Right lobe of liver (tissue), 6 donors: ENCODE measurements around the gene VPS54. TPM values are rescaled to one million over a fixed set of nuclear protein-coding genes. Genes with fewer than 3 reads are reported as not detected.

Experiments used
- ATAC-seq, 4 donors: fragments of 200-7000 bp; cut with Tn5 transposase; one replicate each; pipeline ENCODE4 v1.9.1; 2020; ENCODE audit warnings: mild to moderate bottlenecking in 4 of 4, moderate library complexity in 4 of 4
- DNase-seq, 3 donors: peaks; one replicate each; pipeline ENCODE4 v3.0.0-alpha.2; 2020
- H3K27ac ChIP-seq, 3 donors: fragments of 200-600 bp; one replicate each; pipeline ENCODE4 v1.8.0; 2022
- H3K27me3 ChIP-seq, 2 donors: fragments of 200-600 bp; one replicate each; pipeline ENCODE4 v1.8.0; 2022
- H3K36me3 ChIP-seq, 4 donors: fragments of 200-600 bp; sonication (generic) in 1 of 4; one replicate each; pipeline versions ENCODE4 v1.5.1 to v1.8.0; 2017 to 2022; ENCODE audit warnings: control low read depth in 1 of 4
- H3K4me1 ChIP-seq, 4 donors: fragments of 200-600 bp; sonication (generic) in 1 of 4; one replicate each; pipeline versions ENCODE4 v1.5.1 to v1.8.0; 2017 to 2022; ENCODE audit warnings: control low read depth in 1 of 4
- H3K4me3 ChIP-seq, 3 donors: fragments of 200-600 bp; one replicate each; pipeline ENCODE4 v1.8.0; 2022
- H3K9me3 ChIP-seq, 4 donors: fragments of 200-600 bp; sonication (generic) in 1 of 4; one replicate each; pipeline versions ENCODE4 v1.5.1 to v1.8.0; 2017 to 2022; ENCODE audit warnings: control low read depth in 1 of 4
- CTCF ChIP-seq, 4 donors: fragments of 200-600 bp in 3 of 4; fragments of 450-650 bp in 1 of 4; IDR thresholded peaks; one replicate each; pipeline versions ENCODE4 v1.5.1 to v1.8.0; 2016 to 2022; ENCODE audit warnings: antibody characterized with exemption in 4 of 4, mild to moderate bottlenecking in 2 of 4
- POLR2A ChIP-seq: fragments of 450-650 bp; IDR thresholded peaks from one replicate; pipeline ENCODE4 v1.6.1; 2017; ENCODE audit warnings: antibody characterized with exemption, mild to moderate bottlenecking
- WGBS: methylation state at CpG from one replicate; pipeline ENCODE4 v1.1.6; 2018; ENCODE audit warnings: low coverage, low lambda C conversion rate; ENCODE audit not compliant: insufficient coverage; ENCODE audit errors: missing lambda C conversion rate; 5-methylcytosine and 5-hydroxymethylcytosine counted together
- intact Hi-C, 2 donors: fragments of 100-400 bp; cut with DNase I; formaldehyde crosslinking; loops; one replicate each; pipeline versions ENCODE4 v1.11.2 to v1.14.1; 2022
- long read RNA-seq: library from polyadenylated mRNA; unstranded; transcript quantifications from one replicate; pipeline ENCODE4 v2.0.0, GENCODE V29; 2019
- total RNA-seq, 6 experiments: library from RNA; depleted of rRNA in 2 of 6; stranded (reverse); fragments of >200 nt in 2 of 6; fragmentation: NEBNext Ultra II Directional in 3 of 6; extraction: Animal tissue kit (Norgen Biotek cat#: 25700) in 3 of 6; gene quantifications; one replicate each; pipeline versions ENCODE4 v1.1.0 to v1.2.4, GENCODE V29; 2016 to 2023
- donor health status: DM: no; HTN: yes; CAD: no.
- donor health status: DM: no; HTN: no; CAD: no.
- donor health status: DM: no; HTN: no; CAD: no.
- donor health status: DM: no; HTN: yes; CAD: no.
- donor health status: DM: no; HTN: yes; CAD: no.

VPS54 gene
- 10 to 100 TPM; 11.6 to 12.5 (median 12.2) TPM for total RNA-seq
- long read RNA-seq, partial matches to known transcripts: 1 of 1 reads
- long read RNA-seq, other reads (novel, unspliced or antisense): 0 of 1 reads

- peak within 1 kb of the TSS; percentile 58 to 68 (median 59) for H3K4me3 ChIP-seq
- peak; percentile 70 to 80 (median 76) for DNase-seq
- WGBS: under 1% methylated on average over 20 of the region's 77 CpGs
- H3K9me3 ChIP-seq: no peaks in the 10 kb centered on the region
- ATAC-seq: peak; percentile 68 to 86 (median 81)
- H3K27ac ChIP-seq: peak within 1 kb of the TSS; percentile 87 to 94 (median 93)
- intact Hi-C loops: no loop called here
- TF ChIP-seq POLR2A: peak; percentile 80
- peak in 1 of 4 donors; percentile 11 for TF ChIP-seq CTCF (IDR thresholded peaks at IDR 0.05)
- H3K27me3 ChIP-seq: no peaks in the 10 kb centered on the region
- H3K4me1 ChIP-seq: peaks cover 0 to 28% (median 13%) of the 10 kb centered on the region in 4 donors
- no peaks in the 10 kb centered on the region for H3K36me3 ChIP-seq
Observed at GRCh38 chr2:64019083-64019974, at the start of gene VPS54. Gene VPS54 (minus strand): TSS chr2:64019428. CDS start chr2:63983999, 35,429 bp downstream.

- 29% methylated on average over 1 of the region's 1 CpG for WGBS
- H3K27ac ChIP-seq: no peak overlapping the region
- H3K27me3 ChIP-seq: no peaks in the 10 kb centered on the region
- TF ChIP-seq CTCF (IDR thresholded peaks at IDR 0.05) (no peak), POLR2A (no peak)
- no peak overlapping the region for H3K4me3 ChIP-seq
- ATAC-seq (no peak), DNase-seq (no peak)
- intact Hi-C loops: no loop called here
- no peaks in the 10 kb centered on the region for H3K36me3 ChIP-seq
- H3K4me1 ChIP-seq: no peaks in the 10 kb centered on the region
- no peaks in the 10 kb centered on the region for H3K9me3 ChIP-seq
Observed at GRCh38 chr2:64067326-64067725, 48.1 kb upstream of the VPS54 start.

GRCh38 chr2:64065516-64065915, 46.3 kb upstream of the VPS54 start:
- Histone ChIP-seq H3K36me3 (no peaks in the 10 kb centered on the region), H3K27me3 (no peaks in the 10 kb centered on the region), H3K4me3 (no peak overlapping the region), H3K27ac (no peak overlapping the region), H3K9me3 (no peaks in the 10 kb centered on the region), H3K4me1 (no peaks in the 10 kb centered on the region)
- WGBS: 87% methylated on average over 4 of the region's 6 CpGs
- DNase-seq (no peak), ATAC-seq (no peak)
- intact Hi-C loops: no loop called here
- TF ChIP-seq POLR2A (no peak), CTCF (IDR thresholded peaks at IDR 0.05) (no peak)

- Histone ChIP-seq H3K27ac (peak overlapping the region in 2 of 3 donors; percentile 30 to 60), H3K27me3 (no peaks in the 10 kb centered on the region), H3K36me3 (no peaks in the 10 kb centered on the region), H3K9me3 (no peaks in the 10 kb centered on the region), H3K4me3 (no peak overlapping the region), H3K4me1 (no peaks in the 10 kb centered on the region)
- no peak for DNase-seq
- TF ChIP-seq CTCF (IDR thresholded peaks at IDR 0.05) (no peak), POLR2A (no peak)
- WGBS: 41% methylated on average over 3 of the region's 4 CpGs
- intact Hi-C loops: no loop called here
- peak; percentile 38 to 70 (median 54) for ATAC-seq
Observed at GRCh38 chr2:64063924-64064331, 44.7 kb upstream of the VPS54 start.
